ENCODE results near the gene LTBP3.

DNA sequence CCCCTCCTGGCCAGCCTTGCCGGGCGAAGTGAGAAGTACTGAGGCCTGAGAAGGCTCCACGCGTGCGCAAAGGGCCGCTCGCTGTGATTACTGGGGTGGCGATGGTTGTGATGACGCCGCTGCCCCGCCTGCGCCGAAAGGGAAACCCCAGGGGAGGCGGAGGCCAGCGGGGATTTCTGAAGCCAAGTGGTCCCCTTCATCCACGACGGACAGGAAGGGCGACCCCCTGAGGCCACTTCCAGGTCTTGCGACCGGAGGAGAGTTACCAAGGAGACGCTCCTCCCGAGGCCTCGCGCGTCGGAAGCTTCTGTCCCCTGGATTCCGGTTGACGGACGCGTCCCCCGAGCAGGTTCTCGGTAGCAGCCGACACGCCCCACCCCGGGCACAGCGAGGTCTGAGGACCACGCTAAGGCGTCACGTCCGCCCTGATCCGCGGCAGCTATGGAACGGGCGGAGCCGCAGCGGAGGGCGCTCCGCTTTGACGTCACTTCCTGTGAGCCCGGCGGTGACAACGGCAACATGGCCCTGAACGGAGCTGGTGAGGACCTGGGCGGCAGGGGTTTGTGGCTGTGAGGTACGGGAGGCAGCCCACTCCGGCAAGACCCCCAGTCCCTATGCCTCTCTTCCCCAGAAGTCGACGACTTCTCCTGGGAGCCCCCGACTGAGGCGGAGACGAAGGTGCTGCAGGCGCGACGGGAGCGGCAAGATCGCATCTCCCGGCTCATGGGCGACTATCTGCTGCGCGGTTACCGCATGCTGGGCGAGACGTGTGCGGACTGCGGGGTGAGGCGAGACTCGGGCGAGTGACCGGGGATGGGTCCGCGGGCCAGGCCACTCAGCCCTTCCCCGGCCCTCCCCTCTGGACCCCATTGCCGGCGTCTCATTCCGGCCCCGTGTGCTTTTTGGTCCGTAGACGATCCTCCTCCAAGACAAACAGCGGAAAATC, 12.1 kb upstream of the LTBP3 start, which contains the start of gene ZNRD2:
- TF ChIP-seq, protein P1, sequence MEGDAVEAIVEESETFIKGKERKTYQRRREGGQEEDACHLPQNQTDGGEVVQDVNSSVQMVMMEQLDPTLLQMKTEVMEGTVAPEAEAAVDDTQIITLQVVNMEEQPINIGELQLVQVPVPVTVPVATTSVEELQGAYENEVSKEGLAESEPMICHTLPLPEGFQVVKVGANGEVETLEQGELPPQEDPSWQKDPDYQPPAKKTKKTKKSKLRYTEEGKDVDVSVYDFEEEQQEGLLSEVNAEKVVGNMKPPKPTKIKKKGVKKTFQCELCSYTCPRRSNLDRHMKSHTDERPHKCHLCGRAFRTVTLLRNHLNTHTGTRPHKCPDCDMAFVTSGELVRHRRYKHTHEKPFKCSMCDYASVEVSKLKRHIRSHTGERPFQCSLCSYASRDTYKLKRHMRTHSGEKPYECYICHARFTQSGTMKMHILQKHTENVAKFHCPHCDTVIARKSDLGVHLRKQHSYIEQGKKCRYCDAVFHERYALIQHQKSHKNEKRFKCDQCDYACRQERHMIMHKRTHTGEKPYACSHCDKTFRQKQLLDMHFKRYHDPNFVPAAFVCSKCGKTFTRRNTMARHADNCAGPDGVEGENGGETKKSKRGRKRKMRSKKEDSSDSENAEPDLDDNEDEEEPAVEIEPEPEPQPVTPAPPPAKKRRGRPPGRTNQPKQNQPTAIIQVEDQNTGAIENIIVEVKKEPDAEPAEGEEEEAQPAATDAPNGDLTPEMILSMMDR (IDR thresholded peaks at IDR 0.05), result peak in 2 of 3 donors; percentile 30 to 43
- TF ChIP-seq POLR2A (IDR thresholded peaks at IDR 0.05), result peak; percentile 85
- TF ChIP-seq POLR2AphosphoS5 (IDR thresholded peaks at IDR 0.05), result peak; percentile 92 to 96 (median 96)
